Activated T-helper 9 cell treated with anti-CD3 and anti-CD28 coated beads, Interleukin-2, amount 50 U/mL, for 16 hours (primary cell): ENCODE measurements around the gene USP40.

ENCODE experiments used
- DNase-seq: peaks from one replicate; pipeline ENCODE4 v3.0.0-alpha.2; 2020; ENCODE audit warnings: low read depth

The USP40 gene

GRCh38 chr2:233443511-233444183 lies 122.9 kb downstream of the USP40 start:
- peak; percentile 70 for DNase-seq

- DNase-seq: no peak
These were observed 124.6 kb downstream of the USP40 start for GRCh38 chr2:233442028-233442310.

- no peak for DNase-seq
These were observed 125.2 kb downstream of the USP40 start for GRCh38 chr2:233441161-233442027.

- DNase-seq: no peak
These were observed 125.9 kb downstream of the USP40 start for GRCh38 chr2:233440714-233441113.

GRCh38 chr2:233440314-233440713 lies 126.3 kb downstream of the USP40 start:
- DNase-seq: no peak

GRCh38 chr2:233439191-233439590 lies 127.4 kb downstream of the USP40 start:
- no peak for DNase-seq

- no peak for DNase-seq
These were observed 127.9 kb downstream of the USP40 start for GRCh38 chr2:233438573-233439147.

- no peak for DNase-seq
These were observed 129.1 kb downstream of the USP40 start for GRCh38 chr2:233437439-233437955.

GRCh38 chr2:233436691-233437438 lies 129.7 kb downstream of the USP40 start:
- no peak for DNase-seq

- no peak for DNase-seq
These were observed 130.4 kb downstream of the USP40 start for GRCh38 chr2:233436191-233436581.

GRCh38 chr2:233435436-233436190 lies 131.0 kb downstream of the USP40 start:
- DNase-seq: no peak

- DNase-seq: no peak
These were observed 131.8 kb downstream of the USP40 start for GRCh38 chr2:233434666-233435330.

GRCh38 chr2:233433794-233434193 lies 132.8 kb downstream of the USP40 start:
- no peak for DNase-seq

- no peak for DNase-seq
These were observed 133.6 kb downstream of the USP40 start for GRCh38 chr2:233433029-233433428.

GRCh38 chr2:233430651-233431050 lies 135.9 kb downstream of the USP40 start:
- no peak for DNase-seq

- DNase-seq: no peak
These were observed 136.5 kb downstream of the USP40 start for GRCh38 chr2:233430081-233430480.

- no peak for DNase-seq
These were observed 137.2 kb downstream of the USP40 start for GRCh38 chr2:233429175-233429897.

- no peak for DNase-seq
These were observed 138.1 kb downstream of the USP40 start for GRCh38 chr2:233428438-233428837.

GRCh38 chr2:233428008-233428407 lies 138.6 kb downstream of the USP40 start:
- DNase-seq: no peak

- DNase-seq: peak; percentile 61
These were observed 139.8 kb downstream of the USP40 start for GRCh38 chr2:233426619-233427342.
